GDM1 (cell line): Measurements from ENCODE around the gene GYPA.
"Not testable (repeated sequence)": the region's sequence is repeated elsewhere in the genome, so short reads cannot be mapped to it uniquely, and the experiment has no call there.

Experiments
- DNase-seq: peaks from one replicate; lab custom pipeline; 2025; lab: John Stamatoyannopoulos, UW

GYPA gene

DNA sequence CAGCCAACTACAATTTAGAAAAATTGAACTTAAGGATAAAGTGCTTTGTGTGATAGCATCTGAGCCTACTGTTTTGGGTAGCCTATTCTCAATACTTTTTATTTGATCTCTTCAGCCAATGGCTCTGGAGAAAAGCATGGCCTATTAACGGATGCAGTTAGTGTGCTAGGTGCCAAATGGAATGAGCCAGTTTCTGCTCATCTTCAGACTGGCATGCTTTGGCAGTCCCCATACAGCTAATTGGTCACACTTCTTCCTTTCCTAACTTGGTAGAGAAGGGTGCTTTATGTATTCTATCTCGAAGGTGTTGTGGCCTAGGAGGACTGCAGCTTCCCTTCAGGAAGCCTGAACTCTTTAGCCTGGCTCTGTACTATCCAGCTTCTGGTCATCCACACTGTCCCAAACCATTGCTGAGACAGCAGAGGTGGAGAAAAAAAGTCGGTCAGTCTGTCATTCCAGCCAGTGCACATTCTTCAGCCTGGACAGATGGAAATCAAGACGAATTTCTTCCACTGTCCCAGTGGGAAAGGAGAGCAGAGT, 11.1 kb downstream of the GYPA start:
- not testable (repeated sequence) for DNase-seq

DNA sequence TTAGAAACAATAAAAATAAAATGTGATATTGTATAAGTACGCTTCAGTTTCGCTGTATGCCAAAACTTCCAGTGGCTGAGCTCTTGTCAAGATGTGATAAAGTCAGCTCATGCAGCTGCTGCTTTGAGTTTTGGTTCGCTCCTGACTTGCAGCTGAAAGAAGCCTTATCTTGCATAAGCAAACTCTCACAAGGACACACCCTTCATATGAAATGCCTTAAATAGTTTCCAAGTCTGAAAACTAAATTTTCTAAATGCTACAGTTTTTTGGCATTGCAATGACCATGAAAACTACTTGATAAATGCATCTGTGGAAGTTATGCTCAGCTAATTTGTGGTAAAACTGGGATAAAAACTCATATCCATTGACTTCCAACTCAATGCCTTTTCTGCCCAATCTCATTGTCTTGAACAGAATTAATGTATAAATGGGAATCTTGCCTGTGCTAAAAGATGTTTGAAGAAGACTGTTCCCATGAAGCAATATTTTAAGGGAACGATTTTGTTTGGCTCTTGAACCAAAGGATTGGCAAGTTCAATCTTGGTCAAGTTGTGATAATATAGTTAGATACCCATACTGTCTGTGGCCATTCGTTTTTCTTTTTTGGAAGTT, 11.7 kb downstream of the GYPA start:
- not testable (repeated sequence) for DNase-seq

DNA sequence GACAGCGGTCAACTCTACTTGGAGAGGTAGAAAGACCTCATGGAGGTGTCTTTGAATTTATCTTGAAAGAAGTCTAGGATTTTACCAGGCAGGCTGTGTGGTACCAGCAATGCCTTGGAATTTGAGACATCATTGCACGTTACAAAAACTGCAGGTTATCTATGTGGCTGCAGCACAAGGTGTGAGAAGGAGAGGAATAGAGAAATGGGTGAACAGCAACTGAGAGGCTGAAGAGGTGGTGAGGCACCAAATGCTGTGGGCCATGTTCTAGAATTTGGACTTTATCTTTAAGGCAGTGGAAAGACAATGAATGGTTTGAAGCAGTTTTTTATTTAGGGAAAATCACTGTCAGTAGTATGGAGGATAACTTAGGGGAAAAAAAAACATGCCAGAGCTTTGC, 15.4 kb downstream of the GYPA start:
- DNase-seq = not testable (repeated sequence)

DNA sequence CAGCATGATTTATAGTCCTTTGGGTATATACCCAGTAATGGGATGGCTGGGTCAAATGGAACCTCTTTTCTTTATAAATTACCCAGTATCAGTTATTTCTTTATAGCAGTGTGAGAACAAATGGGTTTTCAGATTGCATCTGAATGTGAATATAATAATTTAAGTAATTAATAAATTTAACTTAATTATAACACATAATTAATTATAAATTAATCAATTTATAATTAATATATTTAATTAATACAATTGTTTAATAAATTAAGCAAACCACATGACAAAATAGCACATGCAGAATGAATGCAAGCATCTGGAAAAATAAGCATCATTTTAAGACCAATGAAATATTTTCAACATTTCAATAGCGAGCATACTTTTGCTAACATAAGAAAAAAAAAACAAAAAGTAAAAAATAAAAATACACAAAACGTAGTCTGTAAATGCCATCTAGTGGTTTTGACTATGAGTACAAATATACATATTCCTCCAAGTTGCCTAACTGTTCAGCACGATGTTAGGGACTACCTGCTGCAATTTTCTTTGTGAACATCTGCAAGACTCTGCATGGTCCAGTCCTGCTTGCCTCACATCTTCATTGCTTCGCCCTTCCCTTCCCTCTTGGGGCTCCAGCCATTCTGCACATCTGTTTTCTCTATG, 16.4 kb downstream of the GYPA start:
- DNase-seq = not testable (repeated sequence)

DNA sequence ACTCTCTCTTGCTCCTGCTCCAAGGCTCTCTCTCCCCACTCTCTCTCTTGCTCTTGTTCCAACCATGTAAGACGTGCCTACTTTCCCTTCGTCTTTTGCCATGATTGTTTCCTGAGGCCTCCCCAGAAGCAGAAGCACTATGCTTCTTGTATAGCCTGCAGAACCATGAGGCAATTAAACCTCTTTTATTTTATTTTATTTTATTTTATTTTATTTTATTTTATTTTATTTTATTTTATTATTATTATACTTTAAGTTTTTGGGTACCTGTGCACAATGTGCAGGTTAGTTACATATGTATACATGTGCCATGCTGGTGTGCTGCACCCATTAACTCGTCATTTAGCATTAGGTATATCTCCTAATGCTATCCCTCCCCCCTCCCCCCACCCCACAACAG, 17.2 kb downstream of the GYPA start:
- DNase-seq = not testable (repeated sequence)

DNA sequence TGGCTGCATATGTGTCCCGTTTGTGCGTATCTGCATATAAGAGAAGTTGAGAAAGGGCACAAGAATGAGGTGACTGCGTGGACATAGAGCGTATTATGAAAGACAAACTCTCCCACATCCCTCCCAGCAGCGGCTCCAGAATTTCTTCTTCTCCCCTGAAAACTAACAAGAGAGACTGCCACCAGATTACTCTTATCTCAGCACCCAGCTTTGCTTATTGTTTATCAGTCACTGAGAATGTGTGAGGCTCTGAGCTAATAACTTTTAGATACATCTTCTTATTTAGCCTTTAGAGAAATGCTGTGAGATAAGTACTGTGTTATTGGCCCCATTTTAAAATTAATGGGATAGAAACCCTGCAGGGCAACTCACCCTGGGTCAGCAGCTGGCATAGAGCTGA, 20.8 kb downstream of the GYPA start:
- DNase-seq = not testable (repeated sequence)

DNA sequence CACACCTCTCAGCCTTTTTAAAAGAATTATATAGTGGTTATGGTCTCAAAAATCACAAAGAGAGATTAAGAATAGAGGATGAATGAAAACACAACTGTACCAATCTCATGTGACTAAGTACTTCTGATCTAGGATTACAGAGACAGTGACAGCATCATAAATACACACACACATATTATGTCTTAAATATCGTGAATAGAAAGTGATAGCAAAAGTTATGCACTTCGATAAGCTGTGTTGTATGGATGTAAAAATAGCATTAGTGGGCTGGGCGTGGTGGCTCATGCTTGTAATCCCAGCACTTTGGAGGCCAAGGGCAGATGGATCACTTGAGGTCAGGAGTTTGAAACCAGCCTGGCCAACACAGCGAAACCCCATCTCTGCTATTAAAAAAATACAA, 25.0 kb downstream of the GYPA start:
- no peak for DNase-seq

DNA sequence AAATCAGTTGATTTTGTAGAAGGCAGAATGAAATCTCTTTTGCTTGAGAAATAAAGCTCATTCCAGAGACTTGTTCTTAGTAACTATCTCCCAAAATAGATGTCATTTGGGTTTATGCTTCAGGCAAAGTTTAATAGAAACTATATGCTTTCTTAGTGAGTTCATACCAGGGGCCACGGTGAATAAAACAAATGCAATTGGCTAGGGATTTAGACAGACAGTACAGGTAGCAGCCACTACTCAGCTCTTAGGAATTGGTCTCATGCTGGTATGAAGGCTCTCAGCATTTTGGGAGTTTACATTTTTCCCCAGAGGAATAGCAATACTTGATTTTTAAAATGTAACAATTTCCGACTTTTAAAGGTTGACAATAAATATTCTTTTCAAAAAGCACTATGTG, 27.0 kb downstream of the GYPA start:
- no peak for DNase-seq

DNA sequence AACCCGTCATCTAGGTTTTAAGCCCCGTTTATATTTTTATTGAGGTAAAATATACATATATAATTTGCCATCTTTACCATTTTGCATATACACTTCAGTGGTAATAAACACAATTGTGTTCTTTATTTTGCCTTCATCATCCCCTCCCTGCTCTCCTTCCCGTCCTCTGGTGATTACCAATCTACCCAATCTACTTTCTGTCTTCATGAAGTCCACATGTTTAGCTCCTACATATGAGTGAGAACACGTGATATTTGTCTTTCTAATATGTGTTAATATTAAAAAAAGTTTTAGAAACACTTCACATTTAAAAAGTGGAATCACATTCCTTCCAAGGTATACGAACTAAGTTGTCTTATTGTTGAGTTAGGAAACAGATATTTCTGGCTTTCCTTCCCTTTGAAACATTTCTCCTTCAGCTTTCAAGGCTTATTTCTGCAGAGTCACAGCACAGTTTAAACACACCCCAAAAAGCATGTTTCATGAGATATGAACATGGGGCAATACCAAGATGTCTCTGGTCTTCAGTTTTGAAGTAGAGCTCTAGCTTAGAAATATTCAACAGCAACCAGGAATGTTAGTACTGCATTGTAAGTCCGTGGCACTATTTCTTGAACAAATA, 35.9 kb downstream of the GYPA start:
- no peak for DNase-seq

DNA sequence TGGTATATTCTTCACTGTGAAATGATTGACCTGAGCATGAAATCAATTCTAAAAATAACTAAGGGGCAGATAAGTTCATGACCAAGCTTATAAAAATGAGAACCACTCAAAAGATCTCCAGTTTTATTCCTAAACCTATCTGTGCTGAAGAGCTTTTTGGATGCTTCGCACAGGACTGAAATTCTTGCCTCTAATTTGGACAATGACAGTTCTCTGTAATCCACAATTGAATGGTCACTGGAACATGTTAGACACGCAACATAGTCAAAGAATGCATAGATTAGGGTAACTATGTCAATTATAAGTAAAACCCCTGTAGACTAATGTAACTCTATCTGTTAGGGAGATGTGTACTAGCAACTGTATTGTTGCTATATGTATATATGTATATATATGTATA, 42.7 kb downstream of the GYPA start:
- not testable (repeated sequence) for DNase-seq

DNA sequence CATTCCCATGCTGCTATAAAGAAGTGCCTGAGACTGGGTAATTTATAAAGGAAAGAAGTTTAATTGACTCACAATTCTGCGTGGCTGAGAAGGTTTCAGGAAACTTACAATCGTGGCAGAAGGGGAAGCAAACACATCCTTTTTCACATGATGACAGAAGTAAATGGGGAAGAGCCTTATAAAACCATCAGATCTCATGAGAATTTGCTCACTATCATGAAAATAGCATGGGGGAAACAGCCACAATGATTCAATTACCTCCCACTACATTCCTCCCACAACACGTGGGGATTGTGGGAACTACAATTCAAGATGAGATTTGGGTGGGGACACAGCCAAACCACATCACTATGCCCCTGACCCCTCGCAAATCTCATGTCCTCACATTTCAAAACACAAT, 46.5 kb downstream of the GYPA start:
- not testable (repeated sequence) for DNase-seq

DNA sequence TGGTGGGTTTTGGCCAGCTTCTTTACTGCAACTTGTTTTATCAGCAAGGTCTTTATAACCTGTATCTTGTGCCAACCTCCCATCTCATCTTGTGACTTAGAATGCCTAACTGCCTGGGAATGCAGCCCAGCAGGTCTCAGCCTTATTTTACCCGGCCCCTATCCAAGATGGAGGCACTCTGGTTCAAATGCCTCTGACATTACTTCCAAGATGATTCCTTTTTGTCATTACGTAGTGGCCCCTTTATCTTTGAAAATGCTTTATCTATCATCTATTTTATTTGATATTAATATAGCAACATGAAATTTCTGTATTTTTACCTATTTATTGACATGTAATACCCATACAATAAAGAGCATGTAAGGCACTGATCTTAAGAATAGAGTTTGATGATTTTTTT, 49.3 kb downstream of the GYPA start:
- DNase-seq = not testable (repeated sequence)

DNA sequence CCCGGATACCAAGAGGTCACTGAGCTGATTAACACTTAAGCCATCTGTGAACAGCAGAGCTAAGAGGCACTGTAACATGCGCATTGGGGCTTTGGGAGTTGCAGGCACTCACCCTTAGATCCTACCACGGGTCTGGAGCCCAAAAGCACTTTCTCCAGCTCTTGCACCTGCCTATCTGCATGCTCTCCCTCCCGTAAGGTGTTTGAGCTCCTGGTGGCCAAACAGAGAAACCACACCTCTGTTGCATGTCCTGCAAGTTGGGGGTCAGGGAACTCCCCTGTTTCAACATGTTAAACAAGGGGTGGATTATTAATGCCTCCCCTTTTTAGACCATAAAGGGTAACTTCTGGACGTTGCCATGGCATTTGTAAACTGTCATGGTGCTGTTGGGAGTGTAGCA, 49.8 kb downstream of the GYPA start:
- DNase-seq = no peak

DNA sequence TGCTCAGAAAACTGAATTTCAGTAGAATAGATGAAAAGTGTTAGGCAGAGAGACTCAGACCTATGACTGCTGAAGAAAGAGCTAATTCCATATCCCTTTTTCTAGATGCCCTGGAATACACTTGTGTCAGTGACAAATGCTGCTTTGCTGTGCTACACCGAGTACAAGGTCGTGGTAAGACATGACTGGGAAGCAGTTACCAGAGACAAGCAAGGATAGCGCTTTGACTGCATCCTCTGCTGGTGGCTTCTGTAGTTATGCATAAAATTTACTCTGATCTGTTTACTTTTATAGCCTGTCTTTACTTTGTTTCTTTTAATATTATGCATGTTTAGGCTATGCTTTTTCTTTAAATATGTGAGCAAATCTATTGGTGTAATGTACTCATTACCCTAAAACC, 58.5 kb downstream of the GYPA start:
- not testable (repeated sequence) for DNase-seq

DNA sequence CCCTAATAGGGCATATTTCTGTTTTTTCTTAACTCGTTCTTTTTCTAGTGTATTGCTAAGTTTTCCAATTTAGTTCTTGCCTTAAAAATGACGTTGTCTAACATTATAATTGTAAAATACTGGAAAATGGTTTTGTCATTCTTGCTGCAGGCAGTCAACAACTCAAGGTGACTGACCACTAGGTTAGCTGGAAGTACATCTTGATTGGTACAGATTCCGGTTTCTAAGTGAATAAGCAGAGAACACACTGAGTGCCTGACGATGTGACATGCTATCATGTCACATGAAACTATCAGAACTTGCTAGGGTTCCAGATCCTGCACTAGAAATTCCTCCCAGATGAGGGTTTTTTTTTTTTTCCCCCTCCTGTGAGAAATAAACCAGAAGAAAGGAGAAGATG, 60.4 kb downstream of the GYPA start:
- DNase-seq = not testable (repeated sequence)

DNA sequence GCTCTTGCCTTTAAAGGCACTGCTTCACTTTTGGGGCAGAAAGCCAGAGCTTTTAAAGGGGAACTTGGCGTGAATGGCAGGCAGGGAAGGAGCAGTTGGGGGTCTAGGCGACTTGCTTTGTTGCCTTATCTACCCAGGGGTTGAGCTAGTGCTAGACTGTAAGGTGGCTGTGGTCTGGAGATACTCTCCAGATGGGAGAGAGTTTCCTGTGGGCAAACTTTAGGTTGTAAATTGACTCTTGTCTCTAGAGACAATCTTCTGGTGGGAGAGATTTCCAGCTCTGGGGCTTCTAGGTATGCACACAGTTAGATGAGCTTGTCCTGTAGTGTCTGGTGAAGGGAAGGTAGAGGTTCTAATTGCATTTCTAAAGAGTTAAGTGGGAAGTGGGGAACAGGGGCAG, 61.8 kb downstream of the GYPA start:
- peak; percentile 72 for DNase-seq

DNA sequence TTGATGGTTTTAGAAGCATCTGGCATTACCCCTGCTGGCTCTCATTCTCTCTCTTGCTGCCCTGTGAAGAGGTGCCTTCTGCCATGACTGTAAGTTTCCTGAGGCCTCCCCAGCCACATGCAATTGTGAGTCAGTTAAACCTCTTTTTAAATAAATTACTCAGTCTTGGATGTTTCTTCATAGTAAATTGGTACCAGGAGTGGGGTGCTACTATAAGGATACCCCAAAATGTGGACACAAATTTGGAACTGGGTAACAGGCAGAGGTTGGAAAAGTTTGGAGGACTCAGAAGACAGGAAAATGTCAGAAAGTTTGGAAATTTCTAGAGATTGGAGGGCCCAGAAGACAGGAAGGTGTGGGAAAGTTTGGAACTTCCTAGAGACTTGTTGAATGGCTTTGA, 79.0 kb downstream of the GYPA start:
- not testable (repeated sequence) for DNase-seq

DNA sequence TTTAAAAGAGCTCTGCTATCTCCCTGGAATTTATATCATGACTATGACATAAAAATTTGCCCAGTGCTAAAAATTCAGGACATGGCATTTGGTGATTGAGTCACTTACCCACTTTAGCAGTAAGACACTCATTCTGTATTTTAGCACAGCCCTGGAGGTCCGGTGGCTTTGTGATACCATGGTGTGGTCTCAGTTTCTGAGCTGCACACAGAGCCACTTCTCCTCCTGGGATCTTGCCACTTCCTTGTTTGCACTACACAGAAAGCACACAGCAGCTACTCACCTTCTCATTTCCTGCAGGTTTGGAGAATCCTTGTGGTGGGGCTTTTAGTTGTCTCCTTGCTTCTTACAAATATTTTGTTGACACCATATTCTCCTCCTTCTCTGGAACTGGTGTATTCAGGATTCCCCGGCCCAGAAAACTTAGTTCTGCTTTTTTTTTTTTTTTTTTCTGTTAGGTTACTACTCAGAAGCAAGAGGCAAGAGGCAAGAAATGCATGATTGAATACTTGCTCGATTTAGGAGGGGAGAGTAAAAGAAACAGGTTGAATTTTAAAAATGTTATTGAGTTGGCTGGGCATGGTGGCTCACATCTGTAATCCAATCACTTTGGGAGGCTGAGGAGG, 80.2 kb downstream of the GYPA start:
- peak; percentile 64 for DNase-seq
